GM10248 (cell line): ENCODE data around the gene SLC6A3.

Experiments used
- CTCF ChIA-PET: fragments of 300-600 bp; sonication (Branson Sonifier 250); formaldehyde crosslinking; extraction: SDS; loops from one replicate; lab custom pipeline; 2021; ENCODE audit warnings: antibody characterized with exemption; lab: Yijun Ruan, JAX
- POLR2A ChIA-PET: fragments of 350-650 bp; sonication (Branson Sonifier 250); formaldehyde crosslinking; extraction: SDS; loops from one replicate; lab custom pipeline; 2020; ENCODE audit warnings: antibody characterized with exemption; lab: Yijun Ruan, JAX
- DNase-seq: peaks from one replicate; pipeline ENCODE4 v3.0.0; 2012; ENCODE audit errors: extremely low spot score
- CTCF ChIP-seq: IDR thresholded peaks from 2 replicates; pipeline ENCODE4 v1.5.1; 2012; ENCODE audit warnings: mild to moderate bottlenecking, low read depth; ENCODE audit errors: extremely low read depth, missing control alignments, control extremely low read depth

SLC6A3 gene

GRCh38 chr5:1445313-1445688 is at the start of gene SLC6A3:
TSS of gene SLC6A3 (minus strand) at chr5:1445440. CDS start at chr5:1443197, 2,243 bp downstream.
- TF ChIP-seq CTCF: no peak
- no peak for DNase-seq
- POLR2A ChIA-PET: no interaction called here
- CTCF ChIA-PET: no interaction called here

GRCh38 chr5:1493941-1494340 is 48.7 kb upstream of the SLC6A3 start:
- ChIA-PET POLR2A (interaction anchor here (2.4 to 4.0 kb wide), 2 partner anchors 9 to 11 kb away, joined by 6 to 23 read pairs; no protein-coding TSS in a partner anchor), CTCF (interaction anchor here (2.3 kb wide), 1 partner anchor 9 kb away, joined by 16 read pairs; no protein-coding TSS in a partner anchor)
- DNase-seq: no peak
- TF ChIP-seq CTCF: no peak

GRCh38 chr5:1493413-1493812 is 48.2 kb upstream of the SLC6A3 start:
- no peak for TF ChIP-seq CTCF
- CTCF ChIA-PET: interaction anchor here (0.9 to 2.3 kb wide), 3 partner anchors 9 to 29 kb away, joined by 3 to 16 read pairs (median 3); no protein-coding TSS in a partner anchor
- POLR2A ChIA-PET: interaction anchor here (1.1 to 4.0 kb wide), 3 partner anchors 10 to 13 kb away, joined by 4 to 23 read pairs (median 6); no protein-coding TSS in a partner anchor
- no peak for DNase-seq

GRCh38 chr5:1492757-1493156 is 47.5 kb upstream of the SLC6A3 start:
- CTCF ChIA-PET: interaction anchor here (0.9 to 2.3 kb wide), 6 partner anchors 8 to 101 kb away, joined by 3 to 16 read pairs (median 4); no protein-coding TSS in a partner anchor
- TF ChIP-seq CTCF: no peak
- no peak for DNase-seq
- POLR2A ChIA-PET: interaction anchor here (1.1 to 4.0 kb wide), 4 partner anchors 10 to 17 kb away, joined by 3 to 23 read pairs (median 5); no protein-coding TSS in a partner anchor

DNA sequence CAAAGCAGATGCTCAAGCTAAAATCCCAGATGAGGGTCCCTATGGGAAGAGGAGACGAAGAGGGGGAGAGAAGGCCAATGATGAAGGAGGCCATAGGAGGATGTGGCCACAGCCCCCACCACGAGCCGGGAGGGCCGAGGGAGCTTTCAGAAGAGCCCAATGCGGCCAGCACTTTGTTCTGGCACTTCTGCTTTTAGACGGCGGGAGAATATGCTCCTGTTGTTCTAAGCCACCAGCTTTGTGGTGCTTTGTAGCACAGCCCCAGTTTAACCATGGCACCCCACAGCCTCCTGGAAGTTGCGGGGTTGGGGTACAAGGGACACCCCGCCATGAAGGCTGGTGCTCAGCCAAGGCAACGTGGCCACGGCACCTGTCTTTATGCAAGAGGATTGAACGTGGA is 45.1 kb upstream of the SLC6A3 start:
- DNase-seq: no peak
- ChIA-PET CTCF (interaction anchor here (1.0 to 2.4 kb wide), 5 partner anchors 9 to 1058 kb away, joined by 3 to 15 read pairs (median 5); no protein-coding TSS in a partner anchor), POLR2A (interaction anchor here (0.8 to 4.0 kb wide), 3 partner anchors 10 to 371 kb away, joined by 3 to 23 read pairs (median 10); no protein-coding TSS in a partner anchor)
- no peak for TF ChIP-seq CTCF

- ChIA-PET CTCF (interaction anchor here (0.8 to 2.4 kb wide), 9 partner anchors 10 to 1058 kb away, joined by 3 to 15 read pairs (median 3); no protein-coding TSS in a partner anchor), POLR2A (interaction anchor here (1.3 to 2.1 kb wide), 4 partner anchors 8 to 13 kb away, joined by 5 to 14 read pairs (median 8); no protein-coding TSS in a partner anchor)
- no peak for TF ChIP-seq CTCF
- DNase-seq: no peak
Observed at GRCh38 chr5:1489754-1490153, 44.5 kb upstream of the SLC6A3 start.
